Endothelial cell of umbilical vein (primary cell): ENCODE results near the gene ADGRB2. TPM values are rescaled to one million over a fixed set of nuclear protein-coding genes. Genes with fewer than 3 reads are reported as not detected.

Experiments
- BruUV-seq: library from RNA; stranded (reverse); fragments of 400-500 nt; replicated peaks from 2 replicates; lab custom pipeline; 2021; lab: Mats Ljungman, UMichigan
- CTCF ChIA-PET: fragments of 300-600, 350-600 bp; sonication (Branson Sonifier 250); formaldehyde crosslinking; loops from one replicate; lab custom pipeline; 2021; ENCODE audit warnings: antibody characterized with exemption, inconsistent platforms; lab: Charles Lee
- POLR2A ChIA-PET: fragments of 300-600, 350-600 bp; sonication (Branson Sonifier 250); formaldehyde crosslinking; loops from one replicate; lab custom pipeline; 2021; ENCODE audit warnings: antibody characterized with exemption, inconsistent platforms; lab: Charles Lee
- DNase-seq: peaks from one replicate; pipeline ENCODE4 v3.0.0-alpha.2; 2011; ENCODE audit warnings: low read depth, low spot score
- FAIRE-seq: peaks from 2 replicates; lab custom pipeline; 2011; peaks lifted over from hg19 to GRCh38; lab: Jason Lieb, UNC
- H2AFZ ChIP-seq: 2 replicates; pipeline ENCODE4 v1.6.0; 2012; ENCODE audit warnings: low read depth, low read length, control low read depth, inconsistent platforms
- H3K27ac ChIP-seq: 2 replicates; pipeline ENCODE4 v1.5.1; 2011; ENCODE audit warnings: low read depth, mild to moderate bottlenecking, control low read depth, low read length, moderate library complexity; ENCODE audit not compliant: insufficient read depth
- H3K27me3 ChIP-seq, 2 experiments: 2 replicates each; pipeline versions ENCODE4 v1.6.0 to v1.6.1; 2011; ENCODE audit warnings: low read length in 2 of 2, mixed read lengths in 1 of 2; ENCODE audit not compliant: control insufficient read depth in 2 of 2, insufficient read depth in 2 of 2
- H3K36me3 ChIP-seq, 2 experiments: 2 replicates in 1 of 2; 3 replicates in 1 of 2; pipeline ENCODE4 v1.5.1; 2011; ENCODE audit warnings: low read length in 2 of 2, mild to moderate bottlenecking in 1 of 2, moderate library complexity in 1 of 2; ENCODE audit not compliant: control insufficient read depth in 2 of 2, insufficient read depth in 2 of 2; ENCODE audit errors: extremely low read depth in 1 of 2
- H3K4me1 ChIP-seq: 3 replicates; pipeline ENCODE4 v1.5.1; 2011; ENCODE audit warnings: mild to moderate bottlenecking, low read length; ENCODE audit not compliant: control insufficient read depth, insufficient read depth; ENCODE audit errors: extremely low read depth
- H3K4me2 ChIP-seq: 2 replicates; pipeline ENCODE4 v1.6.1; 2011; ENCODE audit warnings: low read length, control low read depth, mixed read lengths; ENCODE audit not compliant: insufficient read depth
- H3K4me3 ChIP-seq, 3 experiments: fragments of 200-600 bp in 1 of 3; sonication (generic), shearing (Covaris generic) in 1 of 3; replicated peaks in 1 of 3; 2 replicates each; pipeline ENCODE4 v1.5.1; 2011 to 2016; ENCODE audit warnings: control low read depth in 3 of 3, low read length in 3 of 3, mild to moderate bottlenecking in 2 of 3, inconsistent platforms in 1 of 3, low read depth in 1 of 3, moderate library complexity in 1 of 3; ENCODE audit not compliant: insufficient read depth in 1 of 3
- H3K79me2 ChIP-seq: 2 replicates; pipeline ENCODE4 v1.6.0; 2012; ENCODE audit warnings: low read length, inconsistent platforms; ENCODE audit not compliant: control insufficient read depth, insufficient read depth
- H3K9ac ChIP-seq: replicated peaks from 2 replicates; pipeline ENCODE3; 2011; ENCODE audit warnings: low read length, control low read depth; ENCODE audit not compliant: insufficient read depth; ENCODE audit errors: extremely low read depth
- H3K9me1 ChIP-seq: replicated peaks from 3 replicates; pipeline ENCODE4 v1.6.0; 2011; ENCODE audit warnings: mild to moderate bottlenecking, low read length; ENCODE audit not compliant: control insufficient read depth, insufficient read depth; ENCODE audit errors: extremely low read depth
- H3K9me3 ChIP-seq: replicated peaks from 2 replicates; pipeline ENCODE4 v1.5.1; 2012; ENCODE audit warnings: low read length, inconsistent platforms; ENCODE audit not compliant: control insufficient read depth, insufficient read depth
- H4K20me1 ChIP-seq: replicated peaks from 2 replicates; pipeline ENCODE3; 2011; ENCODE audit warnings: mild to moderate bottlenecking, low read length; ENCODE audit not compliant: control insufficient read depth, insufficient read depth; ENCODE audit errors: extremely low read depth
- EZH2 ChIP-seq: IDR thresholded peaks from 2 replicates; pipeline ENCODE4 v1.6.1; 2012; ENCODE audit warnings: borderline replicate concordance, low read depth, mild to moderate bottlenecking, moderate library complexity, low read length, inconsistent platforms; ENCODE audit not compliant: severe bottlenecking
- GATA2 ChIP-seq: IDR thresholded peaks from 2 replicates; pipeline ENCODE4 v1.7.0; 2011; ENCODE audit warnings: low read depth, mild to moderate bottlenecking, moderate library complexity, mixed read lengths, low read length; ENCODE audit not compliant: insufficient read length, insufficient read depth
- JUN ChIP-seq: IDR thresholded peaks from 2 replicates; pipeline ENCODE4 v1.6.1; 2011; ENCODE audit warnings: borderline replicate concordance, low read depth; ENCODE audit not compliant: insufficient read length, insufficient read depth
- MYC ChIP-seq: IDR thresholded peaks from one replicate; pipeline ENCODE4 v1.6.1; 2011; ENCODE audit warnings: mild to moderate bottlenecking, low read depth, low read length
- POLR2A ChIP-seq: IDR thresholded peaks from 2 replicates; pipeline ENCODE4 v1.6.1; 2012; ENCODE audit warnings: low read depth, mild to moderate bottlenecking, control low read depth, low read length
- dilution Hi-C: fragments of 300-500 bp; cut with MboI; formaldehyde crosslinking; loops from one replicate; pipeline ENCODE4 v1.15.0; 2019; ENCODE audit warnings: low sequenced_read_pairs; ENCODE audit not compliant: extremely low pct_ligation_motif_present
- intact Hi-C: fragments of 100-400 bp; cut with micrococcal nuclease; formaldehyde crosslinking; loops from one replicate; pipeline ENCODE4 v1.10.0; 2022
- polyA plus RNA-seq, 4 experiments: library from polyadenylated mRNA; depleted of rRNA in 3 of 4; stranded (reverse) in 3 of 4; unstranded in 1 of 4; fragments of >200 nt; gene quantifications; 2 replicates each; pipeline versions ENCODE4 v1.2.1 to v1.2.3, GENCODE V29; 2011 to 2012; ENCODE audit warnings: missing spikeins in 1 of 4
- total RNA-seq: library from RNA; stranded (reverse); gene quantifications from 2 replicates; pipeline ENCODE4 v1.2.3, GENCODE V29; 2021
- TF ChIP-seq, protein P1 (sequence below): IDR thresholded peaks from 2 replicates; pipeline ENCODE4 v1.6.1; 2011; ENCODE audit not compliant: insufficient read depth, insufficient read length
- TF ChIP-seq, protein P2 (sequence below), 2 donors: IDR thresholded peaks; 1 replicate in 1 of 2; 2 replicates in 1 of 2; pipeline ENCODE4 v1.5.1; 2011; ENCODE audit warnings: low read length in 2 of 2, mild to moderate bottlenecking in 2 of 2, moderate library complexity in 2 of 2, control low read depth in 1 of 2, inconsistent platforms in 1 of 2, low read depth in 1 of 2; ENCODE audit not compliant: insufficient read depth in 1 of 2; ENCODE audit errors: extremely low read depth in 1 of 2

The ADGRB2 gene
- total and polyA plus RNA-seq, 2 donors (not counting 3 experiments of a cell fraction or from before 2014, with no cell fraction given), result 1.3 to 1.5 TPM

DNA sequence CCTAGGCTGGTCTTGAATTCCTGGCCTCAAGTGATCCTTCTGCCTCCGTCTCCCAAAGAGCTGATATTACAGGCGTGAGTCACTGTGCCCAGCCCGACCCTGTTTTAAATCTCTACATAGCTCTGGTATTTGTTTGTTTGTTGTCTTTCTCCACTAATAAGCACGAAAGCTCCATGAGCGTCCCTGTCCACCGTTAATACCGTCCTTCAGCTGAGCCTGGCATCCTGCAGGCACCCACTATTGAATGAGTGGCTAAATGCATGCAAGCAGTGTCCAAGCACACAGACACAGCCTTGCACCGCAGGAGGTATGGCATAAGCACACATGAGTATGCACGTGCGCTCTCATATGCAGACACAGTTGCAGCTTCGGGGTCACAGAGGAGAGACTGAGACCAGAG is 55.8 kb downstream of the ADGRB2 start:
- DNase-seq (no peak), FAIRE-seq (no peak)
- H3K36me3 ChIP-seq, result no peaks in the 10 kb centered on the region
- intact Hi-C loops (no loop called here), dilution Hi-C loops (no loop called here)
- no peaks in the 10 kb centered on the region for H4K20me1 ChIP-seq
- no peaks in the 10 kb centered on the region for H3K79me2 ChIP-seq
- H3K9me1 ChIP-seq, result no peaks in the 10 kb centered on the region
- POLR2A ChIA-PET, result no interaction called here
- no peaks in the 10 kb centered on the region for H3K9me3 ChIP-seq
- TF ChIP-seq EZH2 (no peak), POLR2A (no peak), MYC (no peak), GATA2 (no peak), JUN (no peak)
- TF ChIP-seq, protein P1, sequence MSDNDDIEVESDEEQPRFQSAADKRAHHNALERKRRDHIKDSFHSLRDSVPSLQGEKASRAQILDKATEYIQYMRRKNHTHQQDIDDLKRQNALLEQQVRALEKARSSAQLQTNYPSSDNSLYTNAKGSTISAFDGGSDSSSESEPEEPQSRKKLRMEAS, result no peak
- TF ChIP-seq, protein P2, sequence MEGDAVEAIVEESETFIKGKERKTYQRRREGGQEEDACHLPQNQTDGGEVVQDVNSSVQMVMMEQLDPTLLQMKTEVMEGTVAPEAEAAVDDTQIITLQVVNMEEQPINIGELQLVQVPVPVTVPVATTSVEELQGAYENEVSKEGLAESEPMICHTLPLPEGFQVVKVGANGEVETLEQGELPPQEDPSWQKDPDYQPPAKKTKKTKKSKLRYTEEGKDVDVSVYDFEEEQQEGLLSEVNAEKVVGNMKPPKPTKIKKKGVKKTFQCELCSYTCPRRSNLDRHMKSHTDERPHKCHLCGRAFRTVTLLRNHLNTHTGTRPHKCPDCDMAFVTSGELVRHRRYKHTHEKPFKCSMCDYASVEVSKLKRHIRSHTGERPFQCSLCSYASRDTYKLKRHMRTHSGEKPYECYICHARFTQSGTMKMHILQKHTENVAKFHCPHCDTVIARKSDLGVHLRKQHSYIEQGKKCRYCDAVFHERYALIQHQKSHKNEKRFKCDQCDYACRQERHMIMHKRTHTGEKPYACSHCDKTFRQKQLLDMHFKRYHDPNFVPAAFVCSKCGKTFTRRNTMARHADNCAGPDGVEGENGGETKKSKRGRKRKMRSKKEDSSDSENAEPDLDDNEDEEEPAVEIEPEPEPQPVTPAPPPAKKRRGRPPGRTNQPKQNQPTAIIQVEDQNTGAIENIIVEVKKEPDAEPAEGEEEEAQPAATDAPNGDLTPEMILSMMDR (IDR thresholded peaks at IDR 0.05; ENCODE audit: extremely low read depth in 1 of 2, insufficient read depth in 1 of 2, low read depth in 1 of 2, low read length in 2 of 2), result no peak
- no peak overlapping the region for H3K4me3 ChIP-seq
- no peak overlapping the region for H2AFZ ChIP-seq
- CTCF ChIA-PET, result interaction anchor here (0.8 to 3.4 kb wide), 9 partner anchors 9 to 81 kb away, joined by 3 to 51 read pairs (median 10); no protein-coding TSS in a partner anchor
- no peak overlapping the region for H3K9ac ChIP-seq
- BruUV-seq, result no TSS peak
- H3K27ac ChIP-seq, result no peak overlapping the region
- H3K4me1 ChIP-seq, result peaks cover 14% of the 10 kb centered on the region
- no peak overlapping the region for H3K4me2 ChIP-seq
- H3K27me3 ChIP-seq, result peaks cover 0 to 2% of the 10 kb centered on the region in 2 experiments
